Fibroblast of pulmonary artery (primary cell): Measurements from ENCODE around the gene ACER2.
A peak's percentile ranks its signal among the peaks of the same experiment; 100 is the strongest.

Source experiments
- DNase-seq: peaks from one replicate; pipeline ENCODE4 v3.0.0-alpha.2; 2010; ENCODE audit warnings: low read depth
- H3K4me3 ChIP-seq: replicated peaks from 2 replicates; pipeline ENCODE4 v1.5.1; 2011; ENCODE audit warnings: low read depth, mild to moderate bottlenecking, control low read depth, low read length, moderate library complexity
- CTCF ChIP-seq: IDR thresholded peaks from 2 replicates; pipeline ENCODE4 v1.5.1; 2011; ENCODE audit warnings: mild to moderate bottlenecking, control low read depth, low read length, inconsistent platforms; ENCODE audit errors: missing control alignments

ACER2 gene

GRCh38 chr9:19490828-19491227 lies 82.0 kb downstream of the ACER2 start:
- H3K4me3 ChIP-seq, result no peak overlapping the region
- TF ChIP-seq CTCF, result no peak
- no peak for DNase-seq

- TF ChIP-seq CTCF, result no peak
- H3K4me3 ChIP-seq, result peak overlapping the region; percentile 33
- DNase-seq, result no peak
Observed at GRCh38 chr9:19492775-19493173, 84.0 kb downstream of the ACER2 start.

- peak; percentile 92 for DNase-seq
- peak overlapping the region; percentile 33 for H3K4me3 ChIP-seq
- TF ChIP-seq CTCF, result peak; percentile 78
Observed at GRCh38 chr9:19493174-19493811, 84.5 kb downstream of the ACER2 start.

- TF ChIP-seq CTCF, result no peak
- H3K4me3 ChIP-seq, result no peak overlapping the region
- DNase-seq, result no peak
Observed at GRCh38 chr9:19493876-19494275, 85.1 kb downstream of the ACER2 start.

- H3K4me3 ChIP-seq, result no peak overlapping the region
- no peak for DNase-seq
- no peak for TF ChIP-seq CTCF
Observed at GRCh38 chr9:19495186-19496028, 86.6 kb downstream of the ACER2 start.

GRCh38 chr9:19496321-19497050 lies 87.7 kb downstream of the ACER2 start:
- TF ChIP-seq CTCF, result no peak
- no peak overlapping the region for H3K4me3 ChIP-seq
- no peak for DNase-seq
